Parietal lobe (tissue), 1 donor: ENCODE results near the gene CCNI2. TPM values are rescaled to one million over a fixed set of nuclear protein-coding genes. Genes with fewer than 3 reads are reported as not detected.

ENCODE experiments used
- total RNA-seq: library from RNA; depleted of rRNA; stranded (reverse); fragments of >200 nt; gene quantifications from one replicate; pipeline ENCODE4 v1.2.3, GENCODE V29; 2014

The CCNI2 gene, protein sequence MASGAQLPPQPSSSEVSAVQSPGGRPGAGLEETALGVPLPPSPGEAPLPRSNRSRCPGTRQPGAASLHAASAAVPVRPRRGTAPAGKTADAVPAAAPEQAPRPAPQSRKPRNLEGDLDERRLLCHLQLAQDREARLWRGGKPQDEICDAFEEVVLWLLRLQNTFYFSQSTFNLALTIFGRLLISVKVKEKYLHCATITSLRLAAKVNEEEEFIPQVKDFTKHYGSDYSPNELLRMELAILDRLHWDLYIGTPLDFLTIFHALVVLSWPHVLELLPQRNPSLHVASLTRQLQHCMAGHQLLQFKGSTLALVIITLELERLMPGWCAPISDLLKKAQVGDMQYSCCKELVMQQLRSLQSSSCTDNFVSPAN
- 0.94 TPM for total RNA-seq

DNA sequence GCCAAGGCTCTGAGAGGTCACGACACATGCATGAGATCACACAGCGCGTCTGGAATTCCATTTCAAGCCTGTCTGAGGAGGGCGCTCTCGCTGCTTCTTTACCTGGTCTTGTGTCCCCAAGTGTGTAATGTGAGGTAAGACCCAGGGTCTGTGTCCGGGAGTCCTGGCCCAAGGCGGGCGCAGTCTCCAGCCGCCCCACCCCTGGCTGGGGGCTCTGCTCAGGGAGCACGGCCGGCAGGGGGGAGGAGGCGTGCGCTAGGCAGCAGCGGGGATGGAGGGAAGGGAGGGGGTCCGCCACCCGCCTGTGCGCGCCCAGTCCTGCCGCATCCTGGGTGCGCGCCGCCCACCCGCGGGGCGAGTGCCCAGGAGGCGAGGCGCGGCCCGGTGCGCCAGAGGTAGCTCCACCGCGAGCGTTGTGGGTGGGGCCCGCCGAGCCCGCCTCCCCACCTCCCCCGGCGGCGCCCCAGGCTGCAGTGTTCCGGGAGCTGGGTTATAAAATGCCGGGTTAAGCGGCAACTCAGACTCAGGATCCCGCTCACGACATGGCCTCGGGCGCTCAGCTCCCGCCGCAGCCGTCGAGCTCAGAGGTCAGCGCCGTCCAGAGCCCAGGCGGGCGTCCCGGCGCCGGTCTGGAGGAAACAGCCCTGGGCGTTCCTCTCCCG, at the start of gene CCNI2:
Gene CCNI2 (plus strand): TSS at position 473 of the 662 bp plus-strand sequence. CDS start 70 bp downstream, at position 543.

DNA sequence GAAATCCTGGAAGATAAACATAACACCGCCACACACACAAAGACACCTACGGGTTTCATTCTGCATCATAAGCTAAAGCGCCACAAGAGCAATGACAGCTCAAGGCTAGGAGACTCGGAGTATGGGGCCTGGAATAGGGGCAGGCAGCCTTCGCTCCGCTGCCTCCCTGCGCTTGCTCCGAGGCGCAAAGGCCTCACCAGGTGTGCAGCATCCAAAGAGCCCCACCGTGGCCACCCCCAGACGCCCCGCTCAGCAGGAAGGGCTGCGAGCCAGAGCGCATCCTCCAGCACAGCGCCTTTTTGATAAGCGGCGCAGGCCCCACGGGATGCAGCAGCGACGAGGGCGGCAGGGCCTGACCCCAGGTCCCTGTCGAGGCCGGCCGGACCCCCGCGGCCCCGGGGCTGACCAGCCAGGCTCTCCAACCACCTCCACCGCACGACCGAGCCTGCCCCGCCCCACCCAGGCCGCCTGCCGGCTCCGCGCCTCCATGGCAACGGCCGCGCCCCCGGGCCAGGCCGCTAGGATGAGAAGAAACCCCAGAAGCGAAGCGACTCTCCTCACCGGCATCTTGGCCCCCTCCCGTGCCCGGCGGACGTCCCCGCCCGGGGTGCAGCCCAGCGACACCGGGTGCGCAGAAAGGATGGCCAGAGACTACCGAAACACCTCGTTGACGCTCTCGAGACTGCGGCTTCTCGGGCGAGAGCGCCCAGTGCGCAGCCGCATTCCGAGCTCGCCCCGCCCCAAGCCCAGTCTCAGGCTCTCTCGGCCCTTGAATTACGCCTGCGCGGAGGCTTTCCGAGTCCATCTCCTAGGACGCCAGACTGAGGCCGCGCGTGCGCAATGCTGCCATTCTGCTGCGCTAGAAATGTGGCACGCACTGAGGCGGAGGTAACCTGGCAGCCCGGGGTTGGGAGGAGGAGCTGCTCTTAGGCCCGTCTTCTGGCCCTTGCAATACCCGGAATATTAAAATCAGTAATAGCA, 10.1 kb upstream of the CCNI2 start, which contains the start of gene KIF3A:
Gene KIF3A (minus strand): TSS at position 694 of the 981 bp plus-strand sequence. CDS start 127 bp downstream, at position 567.

DNA sequence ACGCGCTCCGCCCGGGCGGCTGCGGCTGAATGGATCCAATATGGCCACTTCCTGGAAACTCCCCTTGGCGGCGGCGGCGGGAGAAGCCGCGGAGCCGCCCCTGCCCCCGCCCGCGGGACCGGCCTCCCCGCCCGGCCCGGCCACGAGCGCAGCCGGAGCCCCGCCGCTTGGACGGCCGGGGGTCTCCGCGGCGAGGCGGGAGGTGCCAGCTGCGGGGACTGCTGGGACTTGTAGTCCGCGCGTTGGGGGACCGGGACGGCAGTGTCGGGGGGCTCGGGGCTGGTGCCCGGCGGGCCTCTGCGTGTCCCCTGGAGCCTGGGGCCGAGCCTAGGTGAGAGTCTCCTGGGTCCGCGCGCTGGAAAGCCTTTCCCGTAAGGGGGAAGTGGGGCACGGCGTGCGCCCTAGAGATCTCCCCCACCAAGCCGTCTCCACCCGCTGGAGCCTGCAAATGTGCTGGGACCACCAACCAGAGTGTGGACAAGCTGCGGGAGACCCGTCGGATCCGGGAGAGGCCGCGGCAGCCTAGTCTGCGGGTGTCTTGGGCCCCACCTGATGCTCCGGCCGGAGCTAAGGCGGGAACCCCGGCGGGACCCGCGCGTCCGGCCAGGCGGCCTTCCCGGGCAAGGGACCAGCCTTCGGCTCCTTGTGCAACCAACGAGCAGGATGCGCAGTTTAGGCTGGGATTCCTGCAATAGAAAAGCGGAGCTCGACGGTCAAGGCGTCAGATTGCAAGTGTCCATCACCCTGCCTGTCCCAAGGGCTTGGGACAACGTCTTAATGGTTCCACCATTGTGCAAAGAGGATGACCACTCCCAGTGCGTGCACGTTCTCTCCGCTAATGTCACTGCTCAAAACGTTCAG, 30.2 kb downstream of the CCNI2 start, which contains the start of gene SEPTIN8:
Gene SEPTIN8 (minus strand): TSS at position 31 of the 861 bp plus-strand sequence. CDS start 102 bp downstream, outside the sequence.

Other genes with a start within 250 kb of the CCNI2 start
- not detected for gene IL5, start 203.9 kb upstream of the CCNI2 start, total RNA-seq
- gene RAD50, start 190.4 kb upstream of the CCNI2 start, total RNA-seq: 64.2 TPM
- not detected for gene IL13, start 89.3 kb upstream of the CCNI2 start, total RNA-seq
- not detected for gene IL4, start 73.4 kb upstream of the CCNI2 start, total RNA-seq
- 98.9 TPM for gene KIF3A, start 9.9 kb upstream of the CCNI2 start, total RNA-seq
- gene SEPTIN8, start 29.8 kb downstream of the CCNI2 start, total RNA-seq: 45.1 TPM
- 3.1 TPM for gene SOWAHA, start 65.9 kb downstream of the CCNI2 start, total RNA-seq
- gene SHROOM1, start 83.2 kb downstream of the CCNI2 start, total RNA-seq: 0.94 TPM
- gene GDF9, start 119.0 kb downstream of the CCNI2 start, total RNA-seq: 0.94 TPM
- gene UQCRQ, start 119.2 kb downstream of the CCNI2 start, total RNA-seq: 93.9 TPM
- 4.7 TPM for gene LEAP2, start 126.2 kb downstream of the CCNI2 start, total RNA-seq
- gene AFF4, start 216.2 kb downstream of the CCNI2 start, total RNA-seq: 118 TPM